ENCODE data around the gene PSMA4.
"Not testable (repeated sequence)": the region's sequence is repeated elsewhere in the genome, so short reads cannot be mapped to it uniquely, and the experiment has no call there.

PSMA4 gene

DNA sequence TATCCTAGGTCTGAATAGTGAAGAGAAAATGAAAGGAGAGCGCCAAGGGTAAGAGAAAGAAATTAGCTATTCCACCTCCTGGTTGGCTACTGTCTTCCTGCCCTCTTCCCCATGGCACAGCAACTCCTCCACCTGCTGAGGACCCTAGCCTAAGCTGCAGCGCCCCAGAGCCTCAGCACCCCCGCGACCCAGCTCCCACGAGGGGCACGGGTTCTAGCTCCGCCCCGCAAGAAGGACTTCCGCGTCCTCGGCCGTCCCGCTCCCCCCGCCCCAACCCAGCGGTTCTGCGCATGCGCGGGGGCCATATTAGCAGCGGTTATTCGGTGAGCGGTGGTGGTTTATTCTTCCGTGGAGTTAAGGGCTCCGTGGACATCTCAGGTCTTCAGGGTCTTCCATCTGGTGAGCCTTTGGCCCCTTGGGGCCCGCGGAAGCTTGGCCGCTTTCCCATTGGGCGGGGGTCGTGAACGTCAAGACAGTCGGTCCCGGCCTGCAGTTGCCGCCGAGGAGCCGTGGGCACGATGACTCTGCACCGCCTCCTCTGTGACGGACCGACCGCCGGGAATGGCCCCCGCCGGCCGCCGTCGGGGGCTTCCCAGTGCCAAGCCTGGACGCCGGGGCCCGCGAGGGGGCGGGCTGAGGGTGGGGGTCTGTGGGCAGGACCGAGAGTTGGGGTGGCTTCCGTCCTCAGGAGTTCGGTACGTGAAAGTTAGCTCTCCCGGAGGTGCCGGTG lies at the start of gene PSMA4:
TSS of gene PSMA4 (plus strand) at position 304 of the 730 bp plus-strand sequence. CDS start 1,484 bp downstream, outside the sequence.
- peak; percentile 91 for DNase-seq (ENCODE audit: low read depth, low spot score)

DNA sequence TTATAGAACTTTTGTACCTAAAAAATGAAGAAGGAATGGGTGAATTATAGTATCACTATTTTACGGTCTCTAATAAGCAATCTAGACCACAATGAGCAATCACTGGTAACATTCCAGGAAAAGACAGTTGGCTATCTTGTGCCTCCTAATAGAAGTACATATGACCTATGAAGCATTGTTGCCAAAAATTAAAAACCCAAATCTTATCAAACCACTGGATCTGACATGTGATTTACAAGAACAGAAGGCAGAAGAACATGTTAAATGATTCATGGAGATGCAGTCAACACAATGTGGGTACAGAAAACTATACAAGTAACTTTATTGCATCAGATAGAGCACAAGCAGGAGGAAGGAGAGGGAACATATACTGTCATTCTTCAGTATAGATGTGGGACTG lies 47.4 kb upstream of the PSMA4 start:
- no peak for DNase-seq (ENCODE audit: low read depth, low spot score)

DNA sequence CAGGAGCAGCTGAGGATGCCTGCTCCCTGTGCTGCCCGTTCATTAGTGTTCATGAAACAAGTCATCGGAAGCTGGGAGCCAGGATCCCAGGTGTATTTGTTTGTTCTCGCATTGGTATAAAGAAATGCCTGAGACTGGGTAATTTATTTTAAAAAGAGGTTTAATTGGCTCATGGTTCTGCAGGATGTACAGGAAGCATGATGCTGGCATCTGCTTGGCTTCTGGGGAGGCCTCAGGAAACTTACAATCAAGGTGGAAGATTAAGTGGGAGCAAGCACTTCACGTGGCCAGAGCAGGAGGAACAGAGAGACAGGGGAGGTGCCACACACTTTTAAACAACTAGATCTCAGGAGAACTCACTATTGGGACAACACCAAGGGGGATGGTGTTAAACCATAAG lies 38.4 kb upstream of the PSMA4 start:
- DNase-seq (ENCODE audit: low read depth, low spot score): no peak

DNA sequence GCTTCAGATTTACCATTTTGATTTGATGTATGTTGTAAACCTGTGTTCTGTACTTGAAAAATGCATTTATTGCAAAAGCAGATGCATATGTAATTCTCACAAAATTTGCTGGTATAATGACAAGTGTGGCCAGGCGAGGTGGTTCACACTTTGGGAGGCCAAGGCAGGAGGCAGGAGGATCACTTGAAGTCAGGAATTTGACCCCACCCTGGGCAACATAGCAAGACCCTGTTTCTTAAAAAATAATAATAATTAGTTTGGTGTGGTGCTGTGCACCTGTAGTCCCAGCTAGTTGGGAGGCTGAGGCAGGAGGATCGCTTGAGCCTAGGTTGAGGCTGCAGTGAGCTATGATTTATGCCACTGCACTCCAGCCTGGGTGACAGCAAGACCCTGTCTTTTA lies 37.6 kb upstream of the PSMA4 start:
- DNase-seq (ENCODE audit: low read depth, low spot score): no peak

DNA sequence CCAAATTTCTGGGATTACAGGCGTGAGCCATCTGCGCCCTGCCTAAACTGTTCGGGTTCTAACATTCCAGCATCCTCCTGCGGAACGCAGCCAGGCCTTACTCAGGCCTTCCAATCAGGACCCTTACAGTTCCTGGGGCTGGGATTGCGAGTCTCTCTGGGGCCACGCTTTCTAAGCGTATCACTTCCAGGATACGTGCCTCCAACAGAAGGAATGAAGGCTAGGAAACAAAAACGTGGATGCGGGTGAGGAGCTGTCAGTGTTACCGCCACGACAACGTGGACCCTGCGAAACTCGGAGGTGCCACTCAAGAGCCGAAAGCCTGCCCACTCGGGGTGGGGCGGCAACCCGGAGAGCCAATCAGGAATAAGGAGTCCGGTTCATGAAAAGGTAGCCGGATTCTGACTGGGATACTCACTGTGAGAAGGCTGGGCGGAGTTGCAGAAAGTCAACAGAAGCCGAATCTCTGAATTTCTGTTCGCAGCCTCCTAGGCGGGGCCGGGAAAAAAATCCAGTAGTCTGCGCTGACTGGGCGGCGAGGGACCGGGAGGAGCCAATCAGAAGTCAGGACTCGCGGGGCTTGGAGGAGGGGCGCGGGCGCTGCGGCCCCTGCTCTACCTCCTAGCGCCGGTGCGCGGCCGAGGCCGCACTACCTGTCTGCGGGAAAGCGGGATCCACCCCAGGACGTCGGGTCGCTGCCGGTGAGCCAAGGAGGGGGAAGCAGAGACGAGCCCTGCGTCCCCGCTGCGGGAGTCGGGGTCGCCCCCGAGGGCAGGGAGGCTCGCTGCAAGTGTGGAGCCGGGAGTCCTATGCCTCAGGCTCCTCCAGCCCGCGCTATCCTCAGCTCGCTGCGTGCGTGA lies 33.0 kb upstream of the PSMA4 start, which contains the start of gene HYKK:
TSS of gene HYKK (plus strand) at position 607 of the 860 bp plus-strand sequence. CDS start 5,512 bp downstream, outside the sequence.
- DNase-seq (ENCODE audit: low read depth, low spot score): peak; percentile 54

DNA sequence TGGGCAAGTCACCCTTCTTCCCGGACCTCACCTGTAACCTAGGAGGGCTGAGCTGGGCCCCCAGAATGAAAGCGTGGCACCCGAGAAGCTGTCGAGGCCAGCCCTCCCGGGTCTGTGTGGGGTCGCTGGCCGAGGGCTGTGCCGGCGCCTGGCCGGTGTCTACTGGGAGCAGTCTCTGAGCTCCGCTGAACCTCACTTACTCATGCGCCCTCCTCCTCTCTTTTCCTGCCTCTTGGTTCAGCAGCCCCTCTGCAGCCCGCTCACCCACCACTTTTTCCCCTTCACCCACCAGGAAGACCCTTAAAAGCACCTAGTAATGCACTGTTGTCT lies 32.4 kb upstream of the PSMA4 start:
- no peak for DNase-seq (ENCODE audit: low read depth, low spot score)

DNA sequence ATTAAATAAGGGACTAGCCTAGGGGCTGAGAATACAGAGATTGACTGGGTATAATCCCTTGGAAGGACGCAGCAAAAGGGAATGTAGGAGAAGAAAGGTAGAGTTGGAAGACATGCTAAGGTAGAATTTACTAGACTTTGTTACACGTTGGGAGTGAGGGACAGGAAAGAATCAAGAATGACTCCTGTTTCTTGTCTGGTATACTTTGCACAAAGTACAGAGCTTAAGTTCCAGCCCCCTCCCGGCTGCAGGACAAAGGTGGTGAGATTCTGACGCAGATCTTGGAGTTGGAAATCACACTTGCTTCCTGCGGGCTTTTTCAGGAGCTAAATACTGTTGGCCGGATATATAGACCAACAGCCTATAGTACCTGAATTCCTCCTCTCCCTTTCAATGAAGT lies 32.0 kb upstream of the PSMA4 start:
- no peak for DNase-seq (ENCODE audit: low read depth, low spot score)

DNA sequence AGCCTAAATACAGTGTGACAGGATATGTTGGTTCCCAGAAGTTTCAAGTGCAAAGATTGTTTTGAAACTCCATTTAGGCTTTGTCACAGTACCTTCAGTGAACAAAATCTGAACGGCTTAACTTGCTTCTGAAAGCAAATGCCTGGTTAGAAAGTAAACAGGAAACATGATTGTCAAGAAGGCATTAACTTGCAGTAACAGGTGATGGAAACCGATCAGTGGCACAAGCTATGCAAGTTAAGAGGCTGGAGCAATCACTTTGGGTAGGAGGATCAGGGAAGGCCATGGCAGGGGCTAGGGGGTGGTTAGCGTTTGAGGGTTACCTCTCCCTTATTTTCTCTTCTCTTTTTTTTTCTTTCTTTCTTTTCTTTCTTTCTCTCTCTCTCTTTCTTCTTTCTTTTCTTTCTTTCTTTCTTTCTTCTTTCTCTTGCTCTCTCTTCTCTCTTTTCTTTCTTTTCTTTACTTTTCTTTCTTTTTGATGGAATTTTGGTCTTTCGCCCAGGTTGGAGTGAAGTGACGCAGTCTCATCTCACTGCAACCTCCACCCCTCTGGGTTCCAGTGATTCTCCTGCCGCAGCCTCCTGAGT lies 30.4 kb upstream of the PSMA4 start:
- DNase-seq (ENCODE audit: low read depth, low spot score): no peak

DNA sequence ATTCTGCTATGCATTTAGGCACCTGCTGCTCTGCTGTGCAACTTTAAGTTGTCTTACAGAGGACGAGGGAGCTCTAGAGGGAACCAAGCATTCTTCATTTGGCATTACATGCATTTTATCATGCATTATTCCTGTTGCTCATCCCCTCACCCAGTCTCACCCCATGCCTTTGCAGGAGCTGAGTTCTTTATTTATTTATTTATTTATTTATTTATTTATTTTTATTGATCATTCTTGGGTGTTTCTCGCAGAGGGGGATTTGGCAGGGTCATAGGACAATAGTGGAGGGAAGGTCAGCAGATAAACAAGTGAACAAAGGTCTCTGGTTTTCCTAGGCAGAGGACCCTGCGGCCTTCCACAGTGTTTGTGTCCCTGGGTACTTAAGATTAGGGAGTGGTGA lies 20.2 kb upstream of the PSMA4 start:
- DNase-seq (ENCODE audit: low read depth, low spot score): not testable (repeated sequence)

DNA sequence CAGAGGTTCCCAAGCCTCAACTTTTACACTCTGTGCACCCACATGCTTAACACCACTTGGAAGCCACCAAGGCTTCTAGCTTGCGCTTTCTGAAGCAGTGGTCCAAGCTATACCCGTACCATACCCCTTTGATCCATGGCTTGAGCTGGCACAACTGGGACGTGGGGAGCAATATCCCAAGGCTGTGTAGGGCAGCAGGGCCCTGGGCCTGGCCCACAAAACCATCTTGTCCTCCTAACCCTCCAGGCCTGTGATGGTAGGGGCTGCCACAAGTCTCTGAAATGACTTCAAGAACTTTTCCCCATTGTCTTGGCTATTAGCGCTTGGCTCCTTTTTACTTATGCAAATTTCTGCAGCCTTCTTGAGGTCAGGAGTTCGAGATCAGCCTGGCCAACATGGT lies 16.0 kb upstream of the PSMA4 start:
- DNase-seq (ENCODE audit: low read depth, low spot score): no peak

DNA sequence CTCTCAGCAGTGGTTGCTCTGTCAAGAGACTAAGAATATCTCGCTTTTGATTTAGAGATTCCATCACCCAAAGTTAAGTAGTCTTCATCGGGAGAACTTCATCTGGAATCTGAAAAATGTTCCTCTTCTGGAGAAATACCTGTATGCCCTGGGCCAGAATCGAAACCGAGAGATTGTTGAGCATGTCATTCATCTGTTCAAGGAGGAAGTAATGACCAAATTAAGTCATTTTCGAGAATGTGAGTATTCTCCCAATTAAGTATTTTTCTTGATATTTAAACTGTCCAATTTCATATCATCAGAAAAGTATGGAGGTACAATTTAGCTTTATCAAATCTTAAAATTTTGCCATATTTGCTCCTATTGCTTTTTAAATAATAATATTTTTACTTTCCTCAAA lies 12.9 kb upstream of the PSMA4 start:
- DNase-seq (ENCODE audit: low read depth, low spot score): no peak

DNA sequence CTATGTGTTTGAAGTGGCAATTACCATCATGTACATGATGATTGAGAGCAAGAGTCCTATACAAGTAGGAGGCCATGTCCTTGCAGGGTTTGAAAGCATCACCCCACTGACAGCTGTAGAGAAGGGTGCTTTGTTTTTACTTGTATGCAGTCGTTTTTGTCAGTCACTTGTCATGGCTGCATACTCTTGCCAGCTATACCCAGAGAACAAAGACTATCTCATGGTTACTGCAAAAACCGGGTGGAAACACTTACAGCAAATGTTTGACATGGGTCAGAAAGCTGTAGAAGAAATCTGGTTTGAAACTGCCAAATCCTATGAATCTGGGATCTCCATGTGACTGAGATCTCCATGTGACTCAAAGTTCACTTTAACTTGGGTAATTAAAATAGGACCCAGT lies 6.9 kb upstream of the PSMA4 start:
- DNase-seq (ENCODE audit: low read depth, low spot score): no peak

DNA sequence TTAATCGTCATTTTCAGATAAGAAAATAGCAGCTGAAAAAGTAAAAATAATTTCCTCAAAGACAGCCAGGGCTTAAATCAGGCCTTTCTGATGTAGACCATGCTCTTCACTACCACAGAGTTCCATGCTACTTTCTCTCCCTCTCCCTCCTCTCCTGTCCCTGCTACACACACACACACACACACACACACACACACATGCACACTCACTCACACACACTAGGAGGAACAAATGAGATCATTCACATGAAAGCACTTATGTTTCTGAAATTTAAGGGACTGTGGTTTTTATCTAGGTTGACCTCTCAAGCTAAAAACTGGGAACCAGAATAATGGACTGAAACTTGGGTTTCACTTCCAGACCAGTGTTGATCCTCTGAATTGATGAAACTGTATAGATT lies 4.1 kb upstream of the PSMA4 start:
- no peak for DNase-seq (ENCODE audit: low read depth, low spot score)

DNA sequence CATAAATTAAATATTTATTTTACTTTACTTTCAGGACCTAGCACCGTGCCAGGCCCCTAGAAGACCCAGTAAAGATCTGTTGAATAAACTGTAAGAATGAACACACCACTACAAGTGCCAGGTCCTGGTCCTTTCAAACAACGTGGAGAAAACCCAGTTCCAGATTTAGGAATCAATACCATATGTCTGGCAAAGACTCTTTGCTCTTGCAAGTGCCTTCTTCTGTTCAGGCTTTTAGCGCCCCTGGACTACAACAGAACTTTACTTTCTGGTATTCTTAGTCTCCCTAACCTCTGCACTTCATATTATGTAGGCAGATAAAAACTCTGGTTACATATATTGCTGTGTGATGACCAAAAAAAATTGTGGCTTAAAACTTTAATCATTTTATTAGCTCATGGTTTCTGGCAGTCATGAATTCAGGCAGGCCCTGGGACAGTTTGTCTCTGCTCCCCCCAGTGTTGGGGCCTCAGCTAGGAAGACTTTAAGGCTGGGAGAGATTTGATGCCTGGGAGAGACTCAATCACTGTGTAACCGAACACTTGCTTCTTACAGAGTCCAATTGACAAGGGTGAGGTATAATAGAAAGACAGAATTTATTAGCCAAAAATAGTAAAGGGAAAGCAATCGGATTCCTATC lies 2.9 kb upstream of the PSMA4 start:
- DNase-seq (ENCODE audit: low read depth, low spot score): no peak

DNA sequence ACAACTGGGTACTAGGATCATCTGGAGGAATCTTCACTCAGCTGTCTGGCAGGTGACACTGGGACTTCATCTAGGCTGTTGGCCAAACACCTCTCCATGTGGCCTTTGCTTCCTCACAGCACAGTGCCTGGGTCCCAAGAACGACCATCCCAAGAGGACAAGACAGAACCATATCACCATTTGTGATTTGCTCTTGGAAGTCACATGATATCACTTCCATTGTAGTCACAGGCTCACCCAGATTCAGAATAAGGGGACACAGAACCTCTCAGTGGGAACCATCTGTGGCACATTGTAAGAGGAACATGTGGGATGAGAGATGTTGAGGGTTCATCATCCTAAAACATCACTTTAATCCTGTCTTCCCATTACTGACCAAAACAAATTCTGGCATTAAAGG lies 1.9 kb upstream of the PSMA4 start:
- DNase-seq (ENCODE audit: low read depth, low spot score): no peak

DNA sequence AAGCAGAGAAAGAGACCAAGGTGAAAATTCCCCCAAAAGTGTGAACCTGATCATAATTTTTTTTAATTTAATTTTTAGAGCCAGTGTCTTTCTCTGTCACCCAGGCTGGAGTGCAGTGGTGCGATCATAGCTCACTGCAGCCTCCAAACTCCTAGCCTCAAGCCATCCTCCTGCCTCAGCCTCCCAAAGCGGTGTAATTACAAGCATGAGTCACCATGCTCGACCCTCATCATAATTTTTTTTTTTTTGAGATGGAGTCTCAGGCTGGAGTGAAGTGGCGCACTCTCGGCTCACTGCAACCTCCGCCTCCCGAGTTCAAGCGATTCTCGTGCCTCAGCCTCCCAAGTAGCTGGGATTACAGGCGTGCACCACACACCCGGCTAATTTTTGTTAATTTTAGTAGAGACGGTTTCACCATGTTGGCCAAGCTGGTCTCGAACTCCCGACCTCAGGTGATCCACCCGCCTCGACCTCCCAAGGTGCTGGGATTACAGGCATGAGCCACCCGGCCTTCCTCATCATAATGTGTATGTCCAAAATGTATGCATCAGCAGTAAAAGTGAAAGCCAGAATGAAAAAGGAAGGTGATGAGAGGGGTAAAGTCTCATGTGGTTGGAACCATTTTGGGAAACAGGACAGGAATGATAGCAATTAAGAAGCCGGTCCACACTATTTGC lies 642 bp upstream of the PSMA4 start:
- not testable (repeated sequence) for DNase-seq (ENCODE audit: low read depth, low spot score)

DNA sequence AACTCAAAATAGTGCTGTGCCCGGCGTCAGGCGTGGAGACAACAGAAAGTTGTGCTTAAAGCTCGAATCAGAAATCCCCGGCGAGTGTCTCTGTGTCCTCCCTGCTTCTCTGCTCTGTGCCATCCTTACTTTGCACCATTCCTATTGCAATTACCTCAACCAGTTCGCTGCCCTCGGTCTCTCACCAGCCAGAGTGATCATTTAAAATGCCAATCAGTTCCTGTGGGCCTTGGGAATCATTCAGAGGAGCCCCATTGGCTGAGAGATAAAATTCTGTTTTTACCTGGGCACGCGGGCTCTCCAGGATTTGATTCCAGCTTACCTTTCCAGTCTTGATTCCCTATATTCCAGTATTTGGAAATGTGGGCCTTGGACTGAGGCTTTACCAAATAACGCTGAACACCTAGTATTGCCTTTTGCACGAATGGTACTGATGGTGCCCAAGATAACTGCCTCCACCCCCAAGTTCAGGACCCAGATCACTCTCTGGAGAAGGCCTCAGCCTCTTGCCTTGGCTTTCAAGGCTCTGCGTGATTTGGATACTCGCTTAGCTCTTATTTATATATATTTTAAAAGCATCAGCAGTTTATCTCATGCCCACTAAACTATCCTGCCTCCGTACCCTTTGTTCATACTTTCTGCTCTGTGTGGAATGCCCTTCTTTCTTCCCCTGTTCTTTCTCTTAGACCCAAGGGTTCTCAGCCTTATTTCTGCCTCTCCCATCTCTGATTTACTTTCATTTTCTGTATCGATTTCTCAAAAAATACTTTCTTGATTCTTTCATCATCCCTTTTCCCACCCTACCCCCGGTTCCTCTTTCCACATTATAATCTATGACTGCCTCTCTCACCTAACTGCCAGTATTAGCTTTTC lies 863 bp downstream of the PSMA4 start:
- DNase-seq (ENCODE audit: low read depth, low spot score): no peak

DNA sequence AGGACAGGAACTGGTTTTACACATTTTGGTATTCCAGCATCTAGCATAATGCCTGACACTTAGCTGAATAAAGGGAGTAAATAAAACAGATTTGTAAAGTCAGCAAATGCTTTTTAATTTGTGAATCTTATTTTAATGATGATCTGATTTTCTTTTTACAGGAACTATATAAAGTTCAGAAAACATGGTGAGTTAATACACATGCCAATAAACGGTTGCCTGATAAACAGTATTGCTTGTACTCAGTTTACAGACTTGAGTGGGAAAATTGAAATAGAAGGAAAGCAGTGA lies 1.4 kb downstream of the PSMA4 start:
- no peak for DNase-seq (ENCODE audit: low read depth, low spot score)

DNA sequence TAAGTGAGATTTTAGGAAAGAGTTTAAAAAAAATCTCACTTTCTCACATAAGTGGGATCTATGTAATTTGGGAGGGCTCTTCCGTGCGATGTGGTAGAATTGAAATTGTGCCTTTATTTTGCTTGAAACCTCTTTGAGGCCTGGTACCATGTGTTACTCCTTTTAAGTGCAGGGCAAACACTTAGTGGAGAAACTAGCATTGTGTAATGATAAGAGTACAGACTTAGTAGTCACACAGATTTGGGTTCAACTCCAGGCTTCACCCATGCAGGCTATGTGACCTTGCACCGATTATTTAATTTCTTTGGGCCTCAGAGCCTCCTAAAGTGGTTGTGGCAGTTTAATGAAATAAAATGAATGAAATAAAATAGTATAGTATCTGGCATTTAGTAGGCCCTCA lies 2.4 kb downstream of the PSMA4 start:
- DNase-seq (ENCODE audit: low read depth, low spot score): no peak

DNA sequence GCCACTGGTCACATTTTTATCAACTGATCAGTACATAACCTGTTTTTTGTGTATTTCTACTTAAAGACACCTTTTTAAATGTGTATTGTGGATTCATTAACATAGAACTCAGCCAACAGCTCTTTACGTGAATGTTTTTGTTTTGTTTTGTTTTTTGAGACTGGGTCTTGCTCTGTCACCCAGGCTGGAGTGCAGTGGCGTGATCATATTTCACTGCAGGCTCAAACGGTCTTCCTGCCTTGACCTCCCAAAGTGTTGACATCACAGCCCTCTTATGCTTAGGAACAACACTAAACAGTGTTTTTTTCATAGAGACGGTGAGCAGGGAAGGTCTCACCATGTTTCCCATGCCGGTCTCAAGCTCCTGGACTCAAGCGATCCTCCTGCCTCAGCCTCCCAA lies 9.9 kb downstream of the PSMA4 start:
- DNase-seq (ENCODE audit: low read depth, low spot score): no peak

DNA sequence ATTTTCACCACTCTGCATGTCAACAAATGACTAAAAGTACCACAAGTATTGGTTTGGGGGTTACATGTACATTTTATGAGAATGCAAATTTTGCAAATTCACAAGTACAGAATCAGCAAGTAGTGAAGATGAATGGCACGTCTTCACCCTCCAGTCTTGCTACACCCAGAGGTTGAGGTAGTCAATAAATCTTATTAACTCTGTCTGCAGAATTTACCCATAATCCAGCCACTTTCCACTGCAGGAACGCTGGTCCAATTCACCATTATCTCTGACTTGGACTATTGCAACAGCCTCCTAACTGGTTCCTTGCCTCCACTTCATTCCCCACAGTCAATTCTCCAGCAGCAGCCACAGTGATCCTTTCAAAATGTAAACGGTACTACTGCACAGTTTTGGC lies 10.6 kb downstream of the PSMA4 start:
- DNase-seq (ENCODE audit: low read depth, low spot score): no peak
